Osteocyte (in vitro differentiated cells): Measurements from ENCODE around the gene GPSM1. TPM values are rescaled to one million over a fixed set of nuclear protein-coding genes. Genes with fewer than 3 reads are reported as not detected.

ENCODE experiments used
- DNase-seq: peaks from one replicate; pipeline ENCODE4 v3.0.0; 2021; ENCODE audit warnings: mixed read lengths; ENCODE audit not compliant: unreplicated experiment; ENCODE audit errors: extremely low spot score
- H3K27ac Mint-ChIP-seq: one replicate; pipeline ENCODE4 v1.8.0; 2021; ENCODE audit warnings: mild to moderate bottlenecking, mixed read lengths; ENCODE audit not compliant: unreplicated experiment
- H3K27me3 Mint-ChIP-seq: one replicate; pipeline ENCODE4 v1.8.0; 2021; ENCODE audit warnings: mixed read lengths; ENCODE audit not compliant: unreplicated experiment
- H3K36me3 Mint-ChIP-seq: one replicate; pipeline ENCODE4 v1.8.0; 2021; ENCODE audit warnings: mixed read lengths; ENCODE audit not compliant: unreplicated experiment
- H3K4me1 Mint-ChIP-seq: one replicate; pipeline ENCODE4 v1.8.0; 2021; ENCODE audit warnings: mixed read lengths; ENCODE audit not compliant: unreplicated experiment
- H3K4me3 Mint-ChIP-seq: one replicate; pipeline ENCODE4 v1.8.0; 2021; ENCODE audit warnings: mild to moderate bottlenecking, moderate library complexity, mixed read lengths; ENCODE audit not compliant: unreplicated experiment
- H3K9me3 Mint-ChIP-seq: one replicate; pipeline ENCODE4 v1.8.0; 2021; ENCODE audit warnings: mixed read lengths; ENCODE audit not compliant: unreplicated experiment
- CTCF ChIP-seq: fragments of 200-600 bp; sonication (generic); IDR thresholded peaks from 2 replicates; pipeline ENCODE4 v1.5.0; 2021; ENCODE audit warnings: antibody characterized with exemption, mild to moderate bottlenecking, moderate library complexity
- total RNA-seq: library from RNA; stranded (reverse); gene quantifications from 2 replicates; pipeline ENCODE4 v1.2.1, GENCODE V29; 2021

GPSM1 gene
- total RNA-seq, 1 donor from 2014 or later = 37.1 TPM

DNA sequence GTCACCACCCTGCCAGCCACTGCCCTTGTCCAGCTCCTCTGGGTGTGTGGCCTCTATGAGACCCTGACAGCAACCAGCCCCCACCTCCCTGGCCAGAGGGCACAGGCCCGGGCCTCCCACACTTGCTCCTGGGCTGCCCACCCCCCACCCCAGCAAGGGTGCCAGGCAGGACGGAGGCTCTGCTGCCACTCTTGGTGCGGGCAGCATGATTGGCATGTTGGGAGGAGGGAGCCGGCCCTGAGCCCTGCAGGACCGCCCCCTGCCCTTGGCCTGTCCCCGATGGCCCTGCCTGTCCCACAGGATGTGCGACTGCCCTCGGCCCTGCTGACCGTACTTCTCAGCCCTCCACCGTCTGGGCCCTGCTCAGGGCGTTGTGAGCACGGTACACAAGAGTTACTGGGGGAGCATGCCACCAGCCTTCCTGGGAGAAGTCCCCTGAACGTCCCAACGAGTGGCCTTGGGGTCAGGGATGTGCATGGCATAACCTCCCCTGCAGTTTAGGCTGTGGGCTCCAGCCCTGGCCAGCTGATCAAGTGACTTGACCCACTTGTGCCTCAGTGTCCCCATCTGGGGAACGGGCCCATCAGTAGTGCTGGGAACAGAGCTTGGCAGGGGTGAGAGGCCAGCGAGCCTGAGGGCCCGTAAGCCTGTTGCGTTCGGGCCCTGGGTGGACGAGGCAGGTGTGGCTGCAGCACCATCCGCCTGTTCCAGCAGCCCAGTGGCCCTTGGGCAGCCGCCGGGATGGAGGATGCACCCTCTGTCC lies 16.0 kb downstream of the GPSM1 start:
- Mint-ChIP-seq H3K4me3 (no peak overlapping the region), H3K27ac (no peak overlapping the region), H3K4me1 (peaks cover 30% of the 10 kb centered on the region), H3K27me3 (no peaks in the 10 kb centered on the region), H3K36me3 (no peaks in the 10 kb centered on the region), H3K9me3 (no peaks in the 10 kb centered on the region)
- DNase-seq = no peak
- no peak for TF ChIP-seq CTCF

DNA sequence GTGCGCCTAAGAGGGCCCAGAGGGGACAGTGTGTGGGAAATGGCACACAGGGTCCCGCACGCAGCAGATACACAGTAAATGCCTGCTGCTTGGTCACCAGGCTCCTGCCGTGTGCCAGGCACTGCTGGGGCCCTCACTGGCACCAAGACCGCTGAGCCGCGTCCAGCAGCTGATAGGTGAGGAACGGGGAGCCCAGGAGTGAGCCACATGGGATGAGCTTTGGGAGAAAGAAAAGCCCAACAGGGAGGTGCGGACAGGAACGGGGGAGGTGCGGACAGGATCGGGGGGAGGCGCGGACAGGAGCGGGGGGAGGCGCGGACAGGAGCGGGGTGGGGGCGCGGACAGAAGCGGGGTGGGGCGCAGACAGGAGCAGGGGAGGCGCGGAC lies 16.5 kb downstream of the GPSM1 start:
- Mint-ChIP-seq H3K27ac (no peak overlapping the region), H3K4me1 (peaks cover 30% of the 10 kb centered on the region), H3K4me3 (no peak overlapping the region), H3K9me3 (no peaks in the 10 kb centered on the region), H3K27me3 (no peaks in the 10 kb centered on the region), H3K36me3 (no peaks in the 10 kb centered on the region)
- no peak for TF ChIP-seq CTCF
- no peak for DNase-seq

GRCh38 chr9:136344544-136345280 lies 17.4 kb downstream of the GPSM1 start:
- H3K36me3 Mint-ChIP-seq = no peaks in the 10 kb centered on the region
- no peak for DNase-seq
- H3K27me3 Mint-ChIP-seq = no peaks in the 10 kb centered on the region
- TF ChIP-seq CTCF = no peak
- peaks cover 29% of the 10 kb centered on the region for H3K4me1 Mint-ChIP-seq
- no peak overlapping the region for H3K27ac Mint-ChIP-seq
- H3K4me3 Mint-ChIP-seq = no peak overlapping the region
- no peaks in the 10 kb centered on the region for H3K9me3 Mint-ChIP-seq

GRCh38 chr9:136345281-136346156 lies 18.2 kb downstream of the GPSM1 start:
- H3K4me3 Mint-ChIP-seq = no peak overlapping the region
- no peaks in the 10 kb centered on the region for H3K9me3 Mint-ChIP-seq
- H3K27me3 Mint-ChIP-seq = no peaks in the 10 kb centered on the region

More at GRCh38 chr9:136345281-136346156, 18.2 kb downstream of the GPSM1 start:
- H3K36me3 Mint-ChIP-seq = no peaks in the 10 kb centered on the region
- no peak for DNase-seq
- H3K27ac Mint-ChIP-seq = no peak overlapping the region
- TF ChIP-seq CTCF = peak; percentile 48
- H3K4me1 Mint-ChIP-seq = peaks cover 27% of the 10 kb centered on the region
